GM10847 (cell line): Measurements from ENCODE around the gene FLNA.

Source experiments
- POLR2A ChIP-seq: IDR thresholded peaks from 2 replicates; pipeline ENCODE4 v1.6.1; 2011; ENCODE audit not compliant: insufficient read length; ENCODE audit errors: extremely low read depth

The FLNA gene

DNA sequence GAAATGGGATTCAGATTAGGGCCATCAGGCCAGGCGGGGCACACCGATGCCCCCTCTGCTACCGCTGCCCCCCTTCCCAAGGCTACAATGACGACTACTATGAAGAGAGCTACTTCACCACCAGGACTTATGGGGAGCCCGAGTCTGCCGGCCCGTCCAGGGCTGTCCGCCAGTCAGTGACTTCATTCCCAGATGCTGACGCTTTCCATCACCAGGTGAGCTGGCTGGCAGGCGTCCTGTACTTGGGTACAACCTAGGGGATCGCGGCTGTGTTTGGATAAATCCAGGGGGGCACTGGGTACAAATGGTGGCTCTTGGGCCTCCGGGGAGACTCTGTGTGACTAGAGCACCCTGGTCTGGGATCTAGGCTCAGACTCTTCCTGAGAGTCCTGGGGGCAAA is 5.7 kb upstream of the FLNA start:
- TF ChIP-seq POLR2A, result no peak

- no peak for TF ChIP-seq POLR2A
Observed at GRCh38 chrX:154379569-154379951, 5.1 kb upstream of the FLNA start.

DNA sequence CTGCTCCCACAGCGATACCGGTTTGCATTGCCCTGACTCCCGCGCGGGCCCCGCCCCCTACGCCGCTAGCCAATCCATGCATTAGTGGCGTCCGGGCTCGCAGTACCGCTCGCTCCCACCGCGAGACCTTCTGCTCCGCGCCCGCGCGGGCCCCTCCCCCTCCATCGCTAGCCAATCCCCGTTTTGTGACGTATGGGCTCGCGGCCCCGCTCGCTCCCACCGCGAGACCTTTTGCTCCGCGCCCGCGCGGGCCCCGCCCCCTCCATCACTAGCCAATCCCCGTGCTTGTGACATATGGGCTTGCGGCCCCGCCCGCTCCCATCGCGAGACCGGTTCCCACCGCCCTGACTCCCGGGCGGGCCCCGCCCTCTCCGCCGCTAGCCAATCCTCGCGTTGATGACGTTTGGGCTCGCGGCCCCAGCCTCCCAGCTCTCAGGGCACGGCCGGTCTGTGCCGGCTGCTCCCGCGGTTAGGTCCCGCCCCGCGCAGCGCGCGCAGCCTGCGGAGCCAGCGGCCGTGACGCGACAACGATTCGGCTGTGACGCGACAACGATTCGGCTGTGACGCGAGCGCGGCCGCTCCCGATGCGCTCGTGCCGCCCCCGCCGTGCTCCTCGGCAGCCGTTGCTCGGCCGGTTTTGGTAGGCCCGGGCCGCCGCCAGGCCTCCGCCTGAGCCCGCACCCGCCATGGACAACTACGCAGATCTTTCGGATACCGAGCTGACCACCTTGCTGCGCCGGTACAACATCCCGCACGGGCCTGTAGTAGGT is 4.5 kb upstream of the FLNA start, which contains the start of gene EMD:
EMD (plus strand) TSS at position 497 of the 770 bp plus-strand sequence; CDS start at position 687, 190 bp downstream.
- TF ChIP-seq POLR2A, result peak; percentile 58

GRCh38 chrX:154378059-154378798 is 3.8 kb upstream of the FLNA start:
- TF ChIP-seq POLR2A, result peak; percentile 49

DNA sequence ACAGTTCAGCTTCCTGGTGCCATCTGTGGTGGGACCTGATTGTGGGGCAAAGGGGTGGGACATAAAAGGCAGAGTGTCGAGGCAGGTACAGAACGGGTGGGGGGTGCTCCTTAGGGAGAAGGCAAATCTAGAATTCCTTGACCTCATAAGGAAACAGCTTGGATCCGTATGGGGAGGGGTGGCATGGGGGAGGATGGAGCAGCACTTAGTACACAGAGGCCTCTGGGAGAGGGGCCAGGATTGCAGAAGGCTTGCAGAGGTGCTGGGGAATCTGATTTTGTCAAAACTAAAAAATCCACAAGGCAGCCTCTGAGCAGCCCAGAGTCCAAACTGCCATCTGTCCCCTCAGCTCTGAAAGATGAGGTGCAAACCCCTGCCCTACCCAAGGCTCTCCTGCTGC is 2.3 kb upstream of the FLNA start:
- no peak for TF ChIP-seq POLR2A

DNA sequence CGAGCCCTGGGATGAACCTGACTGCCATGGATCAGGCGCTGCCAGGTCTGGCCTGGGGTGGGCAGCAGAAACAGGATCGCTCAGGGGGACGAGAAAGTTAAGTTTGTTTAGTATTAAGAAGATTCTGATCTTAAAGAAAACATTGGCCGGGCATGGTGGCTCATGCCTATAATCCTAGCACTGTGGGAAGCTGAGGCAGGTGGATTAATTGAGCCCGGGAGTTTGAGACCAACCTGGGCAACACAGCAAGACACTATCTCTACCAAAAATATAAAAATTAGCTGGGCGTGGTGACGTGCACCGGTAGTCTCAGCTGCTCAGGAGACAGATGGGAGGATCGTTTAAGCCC is 696 bp upstream of the FLNA start:
- TF ChIP-seq POLR2A, result no peak

GRCh38 chrX:154373340-154374306 is 811 bp downstream of the FLNA start:
- TF ChIP-seq POLR2A, result no peak

- TF ChIP-seq POLR2A, result no peak
Observed at GRCh38 chrX:154372612-154373022, 1.8 kb downstream of the FLNA start.

- peak; percentile 9 for TF ChIP-seq POLR2A
Observed at GRCh38 chrX:154371789-154372300, 2.6 kb downstream of the FLNA start.

DNA sequence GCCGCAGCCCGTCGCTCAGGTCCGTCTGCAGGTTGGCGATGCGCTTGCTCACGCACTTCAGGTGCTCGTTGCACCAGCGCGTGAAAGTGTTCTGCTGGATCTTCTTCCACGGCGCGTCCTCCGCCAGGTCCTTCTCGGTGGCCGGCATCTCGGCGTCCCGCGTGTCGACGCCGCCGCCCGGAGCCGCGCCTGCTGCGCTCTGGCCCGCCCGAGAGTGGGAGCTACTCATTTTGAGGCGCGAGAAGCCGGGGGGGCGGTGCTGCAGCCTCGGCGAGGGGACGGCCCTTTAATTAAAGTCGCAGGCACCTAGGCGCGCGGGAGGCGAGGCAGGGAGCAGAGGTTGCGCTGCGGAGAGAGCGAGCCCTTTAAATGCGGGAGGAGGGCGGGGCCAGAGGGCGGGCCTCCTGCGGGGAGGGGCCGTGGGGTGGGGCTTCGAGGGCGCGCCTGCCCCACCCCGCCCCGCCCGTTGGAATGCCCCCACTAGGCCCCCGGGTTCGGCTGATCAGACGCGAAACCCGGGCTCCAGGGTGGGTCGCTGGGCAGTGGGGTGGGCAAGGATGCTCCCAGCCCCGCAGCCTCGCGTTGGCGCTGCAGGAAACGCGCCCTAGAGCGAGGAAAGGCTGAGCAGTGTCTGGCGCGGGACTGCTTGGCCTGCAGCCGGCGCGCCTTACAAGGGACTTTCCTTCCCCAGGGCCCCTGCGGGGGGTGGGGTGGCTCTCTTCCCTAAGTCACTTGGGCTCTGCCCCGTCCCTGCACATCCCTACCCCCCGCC is 3.2 kb downstream of the FLNA start:
- peak; percentile 99 for TF ChIP-seq POLR2A

- TF ChIP-seq POLR2A, result no peak
Observed at GRCh38 chrX:154370300-154371016, 4.0 kb downstream of the FLNA start.

- TF ChIP-seq POLR2A, result no peak
Observed at GRCh38 chrX:154369449-154370299, 4.8 kb downstream of the FLNA start.
